Endodermal cell (in vitro differentiated cells): ENCODE measurements around the gene CACHD1. TPM values are rescaled to one million over a fixed set of nuclear protein-coding genes. Genes with fewer than 3 reads are reported as not detected.

ENCODE experiments used
- DNase-seq: peaks from one replicate; pipeline ENCODE4 v3.0.0-alpha.2; 2017
- H3K27ac ChIP-seq: 2 replicates; pipeline ENCODE4 v1.5.1; 2013; ENCODE audit warnings: mild to moderate bottlenecking, low read depth, low read length, moderate library complexity
- H3K27me3 ChIP-seq: 2 replicates; pipeline ENCODE4 v1.6.1; 2013; ENCODE audit warnings: mild to moderate bottlenecking, low read length, moderate library complexity; ENCODE audit not compliant: insufficient read depth, control insufficient read depth, poor library complexity, severe bottlenecking
- H3K36me3 ChIP-seq: 2 replicates; pipeline ENCODE4 v1.7.0; 2013; ENCODE audit warnings: mild to moderate bottlenecking, low read length, moderate library complexity; ENCODE audit not compliant: control insufficient read depth, insufficient read depth
- H3K4me1 ChIP-seq: one replicate; pipeline ENCODE4 v1.7.0; 2013; ENCODE audit warnings: low read length; ENCODE audit not compliant: control insufficient read depth, insufficient read depth
- H3K4me3 ChIP-seq: 2 replicates; pipeline ENCODE4 v1.5.1; 2013; ENCODE audit warnings: mild to moderate bottlenecking, low read length, moderate library complexity
- H3K9ac ChIP-seq: 2 replicates; pipeline ENCODE4 v1.6.1; 2013; ENCODE audit warnings: mild to moderate bottlenecking, low read length, moderate library complexity; ENCODE audit not compliant: poor library complexity, severe bottlenecking; ENCODE audit errors: extremely low read depth
- H3K9me3 ChIP-seq: 2 replicates; pipeline ENCODE4 v1.6.1; 2013; ENCODE audit warnings: mild to moderate bottlenecking, low read length, moderate library complexity; ENCODE audit not compliant: control insufficient read depth
- H3K27ac Mint-ChIP-seq: 2 replicates; pipeline ENCODE4 v1.8.0; 2020; ENCODE audit warnings: mixed read lengths
- H3K27me3 Mint-ChIP-seq: 2 replicates; pipeline ENCODE4 v1.8.0; 2021; ENCODE audit warnings: mild to moderate bottlenecking, mixed read lengths; ENCODE audit not compliant: insufficient read depth
- H3K36me3 Mint-ChIP-seq: 2 replicates; pipeline ENCODE4 v1.8.0; 2020; ENCODE audit warnings: low read depth, mixed read lengths
- H3K4me1 Mint-ChIP-seq: 2 replicates; pipeline ENCODE4 v1.8.0; 2020; ENCODE audit warnings: mixed read lengths
- H3K4me3 Mint-ChIP-seq: 2 replicates; pipeline ENCODE4 v1.8.0; 2020; ENCODE audit warnings: mild to moderate bottlenecking, moderate library complexity, mixed read lengths
- H3K9me3 Mint-ChIP-seq: 2 replicates; pipeline ENCODE4 v1.8.0; 2020; ENCODE audit warnings: mild to moderate bottlenecking, mixed read lengths
- WGBS, 2 experiments: methylation state at CpG; one replicate each; pipeline versions ENCODE4 v1.1.5 to v1.1.7; 2013; ENCODE audit warnings: missing lambda C conversion rate in 2 of 2, mixed read lengths in 1 of 2; ENCODE audit not compliant: insufficient coverage in 1 of 2, insufficient read length in 1 of 2; 5-methylcytosine and 5-hydroxymethylcytosine counted together
- total RNA-seq, 2 donors: library from RNA; stranded (reverse); fragmentation: NEBNext Ultra II Directional in 1 of 2; extraction: Animal tissue kit (Norgen Biotek cat#: 25700) in 1 of 2; gene quantifications; 2 replicates in 1 of 2; 3 replicates in 1 of 2; pipeline ENCODE4 v1.2.1, GENCODE V29; 2021
- TF ChIP-seq, protein P1 (sequence below): fragments of 200-600 bp; sonication (generic); conservative IDR thresholded peaks from 2 replicates; pipeline ENCODE4 v1.5.0; 2021; ENCODE audit warnings: antibody characterized with exemption, mild to moderate bottlenecking

CACHD1 gene
- total RNA-seq, 2 donors from 2014 or later, result 29.2 to 40.7 TPM

DNA sequence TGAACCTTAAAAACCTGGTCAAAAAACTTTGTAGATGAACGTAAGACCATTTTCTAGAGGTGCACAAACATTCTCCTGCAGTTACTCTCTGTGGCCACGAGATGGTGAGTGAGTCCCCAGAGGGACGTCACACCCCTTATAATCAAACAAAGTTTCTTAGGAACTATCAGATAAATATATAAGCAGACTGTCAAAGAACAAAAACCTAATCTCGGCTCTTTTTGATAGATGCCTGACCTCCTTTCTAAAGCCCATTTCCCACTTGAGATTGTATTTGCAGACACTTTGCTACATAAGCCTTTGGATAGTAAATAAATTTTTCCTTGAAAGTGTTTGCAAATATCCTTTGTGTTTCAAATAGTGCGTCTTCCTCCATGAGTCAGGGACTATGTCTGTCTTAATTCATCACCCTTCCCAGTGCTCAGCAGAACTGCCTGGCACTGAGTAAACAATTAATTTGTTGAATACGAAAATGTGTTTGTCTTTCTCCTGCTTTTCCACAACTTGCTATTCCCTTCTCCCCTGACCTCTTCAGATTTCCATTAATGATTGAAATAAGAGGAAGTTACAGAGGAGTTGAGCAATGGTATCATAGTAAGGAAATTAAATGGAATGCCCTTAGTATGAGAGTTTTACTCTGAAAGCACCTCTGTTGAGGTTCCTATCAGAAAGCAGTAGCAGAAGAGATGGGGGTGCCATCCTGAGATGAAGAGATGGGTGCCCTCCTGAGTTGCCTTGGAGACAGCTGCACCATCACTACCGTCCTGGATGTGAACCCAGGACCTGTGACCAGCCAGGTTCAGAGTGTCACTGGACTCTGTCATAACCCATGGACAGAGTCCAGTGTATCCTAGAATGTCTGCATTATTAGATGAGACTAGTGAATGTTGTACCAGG is 217.1 kb downstream of the CACHD1 start:
- Mint-ChIP-seq H3K4me1 (peaks cover 24% of the 10 kb centered on the region), H3K27ac (peak overlapping the region; percentile 21), H3K27me3 (no peaks in the 10 kb centered on the region), H3K36me3 (peaks cover 66% of the 10 kb centered on the region), H3K4me3 (no peak overlapping the region), H3K9me3 (no peaks in the 10 kb centered on the region)
- no peaks in the 10 kb centered on the region for H3K4me1 ChIP-seq
- no peak overlapping the region for H3K27ac ChIP-seq
- no peak overlapping the region for H3K4me3 ChIP-seq
- H3K27me3 ChIP-seq, result no peaks in the 10 kb centered on the region
- H3K36me3 ChIP-seq, result peaks cover 61% of the 10 kb centered on the region
- no peak for DNase-seq
- H3K9me3 ChIP-seq, result no peaks in the 10 kb centered on the region
- no peak overlapping the region for H3K9ac ChIP-seq
- TF ChIP-seq, protein P1, sequence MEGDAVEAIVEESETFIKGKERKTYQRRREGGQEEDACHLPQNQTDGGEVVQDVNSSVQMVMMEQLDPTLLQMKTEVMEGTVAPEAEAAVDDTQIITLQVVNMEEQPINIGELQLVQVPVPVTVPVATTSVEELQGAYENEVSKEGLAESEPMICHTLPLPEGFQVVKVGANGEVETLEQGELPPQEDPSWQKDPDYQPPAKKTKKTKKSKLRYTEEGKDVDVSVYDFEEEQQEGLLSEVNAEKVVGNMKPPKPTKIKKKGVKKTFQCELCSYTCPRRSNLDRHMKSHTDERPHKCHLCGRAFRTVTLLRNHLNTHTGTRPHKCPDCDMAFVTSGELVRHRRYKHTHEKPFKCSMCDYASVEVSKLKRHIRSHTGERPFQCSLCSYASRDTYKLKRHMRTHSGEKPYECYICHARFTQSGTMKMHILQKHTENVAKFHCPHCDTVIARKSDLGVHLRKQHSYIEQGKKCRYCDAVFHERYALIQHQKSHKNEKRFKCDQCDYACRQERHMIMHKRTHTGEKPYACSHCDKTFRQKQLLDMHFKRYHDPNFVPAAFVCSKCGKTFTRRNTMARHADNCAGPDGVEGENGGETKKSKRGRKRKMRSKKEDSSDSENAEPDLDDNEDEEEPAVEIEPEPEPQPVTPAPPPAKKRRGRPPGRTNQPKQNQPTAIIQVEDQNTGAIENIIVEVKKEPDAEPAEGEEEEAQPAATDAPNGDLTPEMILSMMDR, result peak; percentile 89
- WGBS, 2 experiments, result 69 to 84% methylated on average over 4 to 7 of the region's 7 CpGs

DNA sequence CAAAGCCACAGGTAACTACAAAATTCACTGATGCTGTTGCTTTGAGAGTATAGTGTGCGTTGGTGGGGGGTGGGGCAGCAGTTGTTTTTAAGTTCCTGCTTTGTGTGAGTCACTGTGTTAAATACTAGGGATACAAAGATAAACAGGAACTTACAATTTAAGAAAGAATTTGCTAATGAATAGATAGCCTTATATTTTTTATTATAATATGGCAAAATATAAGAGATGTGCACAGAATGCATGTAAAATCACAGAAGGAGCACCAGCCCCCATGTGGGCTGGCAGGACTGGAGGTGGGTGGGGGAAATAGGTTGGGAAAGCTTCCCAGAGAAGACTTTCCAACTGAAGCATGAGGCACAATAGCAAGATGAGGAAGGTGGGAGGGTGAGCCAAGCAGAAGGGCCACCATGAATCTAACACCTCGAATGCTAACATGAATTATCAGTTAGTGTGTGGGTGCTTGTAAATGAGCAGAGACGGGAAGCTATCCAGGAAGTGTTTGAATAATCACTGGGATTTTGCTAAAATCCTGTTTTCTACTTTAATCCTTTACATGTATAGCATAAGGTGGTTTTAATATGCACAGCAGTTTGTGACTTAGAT is 217.9 kb downstream of the CACHD1 start:
- no peak overlapping the region for H3K9ac ChIP-seq
- 86 to 93% methylated on average over 2 to 3 of the region's 3 CpGs for WGBS, 2 experiments
- no peak overlapping the region for H3K4me3 ChIP-seq
- Mint-ChIP-seq H3K4me3 (no peak overlapping the region), H3K4me1 (peaks cover 24% of the 10 kb centered on the region), H3K36me3 (peaks cover 63% of the 10 kb centered on the region), H3K27me3 (no peaks in the 10 kb centered on the region), H3K27ac (no peak overlapping the region), H3K9me3 (no peaks in the 10 kb centered on the region)
- DNase-seq, result no peak
- H3K4me1 ChIP-seq, result no peaks in the 10 kb centered on the region
- H3K27ac ChIP-seq, result no peak overlapping the region
- peaks cover 59% of the 10 kb centered on the region for H3K36me3 ChIP-seq
- H3K9me3 ChIP-seq, result no peaks in the 10 kb centered on the region
- no peaks in the 10 kb centered on the region for H3K27me3 ChIP-seq
- TF ChIP-seq, protein P1, result no peak

DNA sequence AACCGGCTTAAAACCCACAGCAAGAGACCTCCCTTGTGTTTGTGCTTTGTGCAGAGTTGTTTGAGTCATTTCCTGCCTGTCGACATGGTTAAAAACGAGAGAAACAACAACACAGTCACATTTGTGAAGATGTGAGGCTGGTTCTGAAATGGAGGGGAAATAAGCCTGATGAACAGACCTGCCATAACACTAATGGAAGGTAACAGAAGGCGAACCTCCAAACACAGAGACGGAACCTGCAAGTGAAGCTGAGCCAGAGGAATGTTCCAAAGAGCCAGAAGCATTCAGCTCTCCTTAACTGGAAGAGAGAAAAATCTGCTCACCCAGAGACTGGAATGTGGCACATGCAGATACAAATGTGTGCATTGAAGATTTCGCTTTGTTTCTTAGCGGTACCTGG is 221.7 kb downstream of the CACHD1 start:
- WGBS, 2 experiments, result 92 to 100% methylated on average over 4 to 7 of the region's 7 CpGs
- Mint-ChIP-seq H3K9me3 (no peaks in the 10 kb centered on the region), H3K27ac (peak overlapping the region; percentile 89), H3K27me3 (no peaks in the 10 kb centered on the region), H3K4me1 (peaks cover 14% of the 10 kb centered on the region), H3K4me3 (no peak overlapping the region), H3K36me3 (peaks cover 44% of the 10 kb centered on the region)
- Histone ChIP-seq H3K4me1 (no peaks in the 10 kb centered on the region), H3K27ac (no peak overlapping the region), H3K36me3 (peaks cover 50% of the 10 kb centered on the region), H3K4me3 (no peak overlapping the region), H3K9ac (no peak overlapping the region), H3K9me3 (no peaks in the 10 kb centered on the region), H3K27me3 (no peaks in the 10 kb centered on the region)
- TF ChIP-seq, protein P1, result no peak
- no peak for DNase-seq
